Type B pancreatic cell (in vitro differentiated cells): ENCODE results near the gene PRKCE. TPM values are rescaled to one million over a fixed set of nuclear protein-coding genes. Genes with fewer than 3 reads are reported as not detected.

Experiments used
- DNase-seq: peaks from one replicate; pipeline ENCODE4 v3.0.0; 2021; ENCODE audit warnings: mixed read lengths; ENCODE audit not compliant: unreplicated experiment; ENCODE audit errors: extremely low spot score
- H3K27ac Mint-ChIP-seq: 2 replicates; pipeline ENCODE4 v1.8.0; 2021; ENCODE audit warnings: mild to moderate bottlenecking, mixed read lengths
- H3K27me3 Mint-ChIP-seq: 2 replicates; pipeline ENCODE4 v1.8.0; 2021; ENCODE audit warnings: mixed read lengths
- H3K36me3 Mint-ChIP-seq: 2 replicates; pipeline ENCODE4 v1.8.0; 2021; ENCODE audit warnings: mixed read lengths
- H3K4me1 Mint-ChIP-seq: one replicate; pipeline ENCODE4 v1.8.0; 2021; ENCODE audit warnings: mixed read lengths; ENCODE audit not compliant: unreplicated experiment
- H3K4me3 Mint-ChIP-seq: 2 replicates; pipeline ENCODE4 v1.8.0; 2021; ENCODE audit warnings: mild to moderate bottlenecking, mixed read lengths
- H3K9me3 Mint-ChIP-seq: 2 replicates; pipeline ENCODE4 v1.8.0; 2021; ENCODE audit warnings: mixed read lengths
- total RNA-seq: library from RNA; stranded (reverse); gene quantifications from 2 replicates; pipeline ENCODE4 v1.2.1, GENCODE V29; 2021; ENCODE audit warnings: low replicate concordance
- TF ChIP-seq, protein P1 (sequence below): fragments of 200-600 bp; sonication (generic); conservative IDR thresholded peaks from 2 replicates; pipeline ENCODE4 v1.5.0; 2021; ENCODE audit warnings: antibody characterized with exemption, mild to moderate bottlenecking

The PRKCE gene
- total RNA-seq, 1 donor from 2014 or later: 21.2 TPM

DNA sequence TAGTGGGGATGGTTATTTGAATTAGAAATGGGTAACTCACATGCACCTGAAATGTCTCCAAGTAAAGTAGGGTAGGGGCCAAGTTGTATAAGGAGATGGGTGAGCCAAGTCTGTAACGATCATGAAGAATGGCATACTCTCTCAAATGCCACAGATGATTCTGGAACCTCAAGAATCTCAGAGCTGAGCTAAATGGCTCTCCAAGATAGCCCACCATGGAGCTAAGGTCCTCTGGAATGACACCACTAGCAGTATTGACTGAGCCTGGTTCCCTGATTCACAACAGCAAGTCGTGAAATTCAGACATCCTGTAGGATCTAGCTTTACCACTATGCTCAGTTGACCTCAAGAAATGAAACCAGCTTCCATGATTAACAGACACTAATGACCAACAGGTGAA lies 529.8 kb downstream of the PRKCE start:
- Mint-ChIP-seq H3K4me1 (peaks cover 18% of the 10 kb centered on the region), H3K27ac (no peak overlapping the region), H3K4me3 (no peak overlapping the region), H3K9me3 (no peaks in the 10 kb centered on the region), H3K36me3 (peaks cover 6% of the 10 kb centered on the region), H3K27me3 (no peaks in the 10 kb centered on the region)
- TF ChIP-seq, protein P1, sequence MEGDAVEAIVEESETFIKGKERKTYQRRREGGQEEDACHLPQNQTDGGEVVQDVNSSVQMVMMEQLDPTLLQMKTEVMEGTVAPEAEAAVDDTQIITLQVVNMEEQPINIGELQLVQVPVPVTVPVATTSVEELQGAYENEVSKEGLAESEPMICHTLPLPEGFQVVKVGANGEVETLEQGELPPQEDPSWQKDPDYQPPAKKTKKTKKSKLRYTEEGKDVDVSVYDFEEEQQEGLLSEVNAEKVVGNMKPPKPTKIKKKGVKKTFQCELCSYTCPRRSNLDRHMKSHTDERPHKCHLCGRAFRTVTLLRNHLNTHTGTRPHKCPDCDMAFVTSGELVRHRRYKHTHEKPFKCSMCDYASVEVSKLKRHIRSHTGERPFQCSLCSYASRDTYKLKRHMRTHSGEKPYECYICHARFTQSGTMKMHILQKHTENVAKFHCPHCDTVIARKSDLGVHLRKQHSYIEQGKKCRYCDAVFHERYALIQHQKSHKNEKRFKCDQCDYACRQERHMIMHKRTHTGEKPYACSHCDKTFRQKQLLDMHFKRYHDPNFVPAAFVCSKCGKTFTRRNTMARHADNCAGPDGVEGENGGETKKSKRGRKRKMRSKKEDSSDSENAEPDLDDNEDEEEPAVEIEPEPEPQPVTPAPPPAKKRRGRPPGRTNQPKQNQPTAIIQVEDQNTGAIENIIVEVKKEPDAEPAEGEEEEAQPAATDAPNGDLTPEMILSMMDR: no peak
- DNase-seq: no peak

DNA sequence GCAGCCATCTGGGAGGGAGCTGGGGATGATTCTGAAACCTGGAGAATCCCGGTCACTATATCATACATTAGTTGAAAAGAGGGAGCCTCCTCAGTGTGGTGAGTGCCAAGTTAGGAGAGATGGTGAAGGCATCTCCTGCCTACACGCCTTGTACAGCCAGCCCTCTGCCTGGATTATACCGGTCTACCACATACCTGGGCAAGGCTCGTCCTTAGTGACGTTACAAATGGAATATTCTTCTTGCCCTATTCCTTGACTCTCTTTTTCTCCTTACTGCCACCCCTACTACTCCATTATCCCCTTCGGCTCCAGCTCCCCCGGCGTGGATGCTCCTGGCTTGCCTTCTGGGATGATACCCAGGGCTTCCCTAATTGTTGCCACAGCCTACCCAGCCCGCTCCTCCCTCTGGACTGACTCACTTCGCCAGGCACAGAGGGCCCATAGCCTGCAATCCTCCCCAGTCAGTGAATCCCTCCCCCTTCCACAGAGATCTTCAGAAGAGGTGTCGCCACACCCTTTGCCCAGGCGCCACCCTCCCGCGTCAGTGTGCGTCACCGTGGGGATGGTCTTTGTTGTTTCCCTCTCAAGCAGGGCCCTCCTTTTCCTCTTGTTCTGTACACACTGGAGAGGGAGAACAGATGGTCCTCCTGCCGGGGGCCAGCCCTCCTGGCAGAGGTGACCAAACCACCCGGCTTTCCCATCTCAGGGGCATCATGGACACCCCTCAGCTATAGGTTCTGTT lies 530.5 kb downstream of the PRKCE start:
- peaks cover 18% of the 10 kb centered on the region for H3K4me1 Mint-ChIP-seq
- no peak for DNase-seq
- H3K36me3 Mint-ChIP-seq: peaks cover 6% of the 10 kb centered on the region
- H3K27ac Mint-ChIP-seq: no peak overlapping the region
- TF ChIP-seq, protein P1: no peak
- H3K9me3 Mint-ChIP-seq: no peaks in the 10 kb centered on the region
- H3K4me3 Mint-ChIP-seq: no peak overlapping the region
- H3K27me3 Mint-ChIP-seq: no peaks in the 10 kb centered on the region

DNA sequence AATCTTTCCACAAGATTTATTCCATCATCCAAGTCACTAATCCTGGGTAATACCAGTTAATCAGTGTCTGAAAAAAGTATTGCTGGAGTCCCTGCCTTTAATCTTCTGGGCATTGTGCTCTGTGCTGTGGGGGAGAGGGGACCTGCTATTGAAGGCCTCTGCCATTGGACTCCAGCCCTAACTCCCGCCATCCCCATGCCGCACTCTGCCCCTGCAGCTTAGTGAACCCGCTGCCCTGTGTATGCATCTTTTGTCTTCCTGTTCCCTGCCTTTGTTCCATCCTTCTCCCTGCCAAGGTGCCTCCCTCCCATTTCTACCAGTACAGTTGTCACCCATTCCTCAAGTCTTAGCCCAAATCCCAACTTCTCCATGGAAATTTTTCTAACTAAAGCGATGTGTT lies 532.0 kb downstream of the PRKCE start:
- Mint-ChIP-seq H3K4me3 (no peak overlapping the region), H3K27me3 (no peaks in the 10 kb centered on the region), H3K4me1 (peaks cover 18% of the 10 kb centered on the region), H3K27ac (no peak overlapping the region), H3K9me3 (no peaks in the 10 kb centered on the region), H3K36me3 (peaks cover 3% of the 10 kb centered on the region)
- DNase-seq: peak; percentile 36
- TF ChIP-seq, protein P1: no peak

GRCh38 chr2:46184794-46185583 lies 533.5 kb downstream of the PRKCE start:
- TF ChIP-seq, protein P1: no peak
- H3K4me1 Mint-ChIP-seq: peaks cover 7% of the 10 kb centered on the region
- H3K27me3 Mint-ChIP-seq: no peaks in the 10 kb centered on the region
- no peaks in the 10 kb centered on the region for H3K9me3 Mint-ChIP-seq
- peaks cover 7% of the 10 kb centered on the region for H3K36me3 Mint-ChIP-seq
- no peak overlapping the region for H3K4me3 Mint-ChIP-seq
- peak; percentile 48 for DNase-seq
- H3K27ac Mint-ChIP-seq: no peak overlapping the region

DNA sequence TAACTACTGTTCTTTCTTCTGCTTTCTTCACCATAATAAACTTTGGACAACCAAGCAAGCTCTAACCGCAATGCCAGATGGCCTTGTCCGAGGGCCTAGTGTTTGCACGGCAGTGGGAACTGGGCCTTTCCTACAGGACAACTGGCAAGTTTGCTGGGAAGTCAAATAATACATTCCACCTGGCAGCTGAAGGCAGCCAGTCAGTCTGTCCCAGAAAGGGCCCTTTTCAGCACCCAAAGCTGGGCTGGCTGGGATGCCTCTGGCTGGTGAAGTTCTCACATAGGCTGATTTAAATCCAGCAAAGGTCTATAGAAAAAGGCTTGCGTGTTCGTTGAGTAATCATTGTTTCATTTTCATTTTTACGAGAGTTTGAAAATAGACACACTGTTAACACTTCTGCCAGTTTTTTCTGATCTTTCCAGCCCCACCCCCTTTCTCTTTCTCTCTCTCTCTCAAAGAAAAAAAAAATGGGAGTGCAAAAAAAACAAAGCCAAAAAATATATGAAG lies 535.7 kb downstream of the PRKCE start:
- H3K4me3 Mint-ChIP-seq: no peak overlapping the region
- peak; percentile 7 for DNase-seq
- peaks cover 4% of the 10 kb centered on the region for H3K9me3 Mint-ChIP-seq
- peaks cover 6% of the 10 kb centered on the region for H3K36me3 Mint-ChIP-seq
- H3K4me1 Mint-ChIP-seq: peaks cover 7% of the 10 kb centered on the region
- H3K27me3 Mint-ChIP-seq: peaks cover 3% of the 10 kb centered on the region
- TF ChIP-seq, protein P1: no peak
- H3K27ac Mint-ChIP-seq: no peak overlapping the region
